C4-2B (cell line): ENCODE measurements around the gene ETV6.

Experiments
- ZFX ChIP-seq: fragments of 450-650 bp; IDR thresholded peaks from 2 replicates; pipeline ENCODE4 v1.6.1; 2017
- TF ChIP-seq, protein P1 (sequence below): fragments of 450-650 bp; conservative IDR thresholded peaks from 2 replicates; pipeline ENCODE4 v1.5.1; 2017; ENCODE audit warnings: mild to moderate bottlenecking

DNA sequence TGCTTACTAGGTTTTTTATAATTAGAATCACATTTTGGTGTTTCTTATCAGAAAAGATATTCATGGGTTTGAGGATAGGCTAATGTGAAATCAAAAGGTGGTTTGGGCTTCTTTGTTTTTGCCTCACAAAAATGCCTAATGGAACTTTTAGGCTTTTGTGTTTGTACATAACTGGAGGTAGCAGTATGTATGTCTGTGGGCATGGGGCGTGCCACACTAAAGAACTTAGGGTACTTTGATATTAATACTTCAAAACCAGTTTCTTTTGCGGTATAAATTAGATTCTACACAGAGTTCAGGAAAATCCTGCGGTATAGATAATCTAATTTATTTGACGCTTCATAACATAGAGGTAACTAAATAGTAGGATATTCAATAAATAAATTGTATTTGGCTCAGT, 1.9 kb downstream of the ETV6 start:
- TF ChIP-seq, protein P1, sequence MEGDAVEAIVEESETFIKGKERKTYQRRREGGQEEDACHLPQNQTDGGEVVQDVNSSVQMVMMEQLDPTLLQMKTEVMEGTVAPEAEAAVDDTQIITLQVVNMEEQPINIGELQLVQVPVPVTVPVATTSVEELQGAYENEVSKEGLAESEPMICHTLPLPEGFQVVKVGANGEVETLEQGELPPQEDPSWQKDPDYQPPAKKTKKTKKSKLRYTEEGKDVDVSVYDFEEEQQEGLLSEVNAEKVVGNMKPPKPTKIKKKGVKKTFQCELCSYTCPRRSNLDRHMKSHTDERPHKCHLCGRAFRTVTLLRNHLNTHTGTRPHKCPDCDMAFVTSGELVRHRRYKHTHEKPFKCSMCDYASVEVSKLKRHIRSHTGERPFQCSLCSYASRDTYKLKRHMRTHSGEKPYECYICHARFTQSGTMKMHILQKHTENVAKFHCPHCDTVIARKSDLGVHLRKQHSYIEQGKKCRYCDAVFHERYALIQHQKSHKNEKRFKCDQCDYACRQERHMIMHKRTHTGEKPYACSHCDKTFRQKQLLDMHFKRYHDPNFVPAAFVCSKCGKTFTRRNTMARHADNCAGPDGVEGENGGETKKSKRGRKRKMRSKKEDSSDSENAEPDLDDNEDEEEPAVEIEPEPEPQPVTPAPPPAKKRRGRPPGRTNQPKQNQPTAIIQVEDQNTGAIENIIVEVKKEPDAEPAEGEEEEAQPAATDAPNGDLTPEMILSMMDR: no peak
- TF ChIP-seq ZFX: no peak
